Suprapubic skin (tissue), 4 donors: Measurements from ENCODE around the gene PPP2R5A. TPM values are rescaled to one million over a fixed set of nuclear protein-coding genes. Genes with fewer than 3 reads are reported as not detected.

Experiments used
- DNase-seq, 2 donors: peaks; one replicate each; pipeline ENCODE4 v3.0.0-alpha.2; 2019; ENCODE audit warnings: low spot score in 2 of 2
- H3K27ac ChIP-seq: fragments of 200-600 bp; sonication (generic); one replicate; pipeline ENCODE4 v1.5.1; 2019
- H3K27me3 ChIP-seq: fragments of 200-600 bp; sonication (generic); one replicate; pipeline ENCODE4 v1.5.1; 2019
- H3K36me3 ChIP-seq: fragments of 200-600 bp; sonication (generic); one replicate; pipeline ENCODE4 v1.5.1; 2019
- H3K4me1 ChIP-seq: fragments of 200-600 bp; sonication (generic); one replicate; pipeline ENCODE4 v1.5.1; 2019
- H3K4me3 ChIP-seq: fragments of 200-600 bp; sonication (generic); one replicate; pipeline ENCODE4 v1.5.1; 2019; ENCODE audit warnings: mild to moderate bottlenecking
- H3K9me3 ChIP-seq: fragments of 200-600 bp; sonication (generic); one replicate; pipeline ENCODE4 v1.5.1; 2019
- CTCF ChIP-seq, 2 donors: fragments of 200-600 bp in 1 of 2; fragments of 450-650 bp in 1 of 2; sonication (generic) in 1 of 2; IDR thresholded peaks; one replicate each; pipeline ENCODE4 v1.5.1; 2016 to 2019; ENCODE audit warnings: antibody characterized with exemption in 2 of 2, mild to moderate bottlenecking in 1 of 2, moderate library complexity in 1 of 2
- EP300 ChIP-seq: sonication (generic); formaldehyde crosslinking; IDR thresholded peaks from one replicate; pipeline ENCODE4 v1.6.1; 2017; ENCODE audit warnings: antibody characterized with exemption
- POLR2A ChIP-seq, 2 donors: fragments of 450-650 bp; IDR thresholded peaks; one replicate each; pipeline ENCODE4 v1.6.1; 2017; ENCODE audit warnings: antibody characterized with exemption in 2 of 2, mild to moderate bottlenecking in 2 of 2, moderate library complexity in 2 of 2
- POLR2AphosphoS5 ChIP-seq, 3 donors: sonication (generic); formaldehyde crosslinking; IDR thresholded peaks; one replicate each; pipeline ENCODE4 v1.6.1; 2017; ENCODE audit warnings: antibody characterized with exemption in 3 of 3
- WGBS: methylation state at CpG from one replicate; pipeline ENCODE4 v1.1.5; 2018; 5-methylcytosine and 5-hydroxymethylcytosine counted together
- total RNA-seq, 4 donors: library from RNA; depleted of rRNA; stranded (reverse); fragments of >200 nt; gene quantifications; one replicate each; pipeline ENCODE4 v1.1.0, GENCODE V29; 2016

Gene PPP2R5A
- total RNA-seq, 4 donors from 2014 or later, result 44.6 to 58.2 (median 50.5) TPM

GRCh38 chr1:212359794-212360479, 74.7 kb downstream of the PPP2R5A start:
- TF ChIP-seq EP300 (no peak), POLR2A (IDR thresholded peaks at IDR 0.05) (no peak), CTCF (IDR thresholded peaks at IDR 0.05) (no peak), POLR2AphosphoS5 (IDR thresholded peaks at IDR 0.05) (no peak)
- no peak for DNase-seq
- Histone ChIP-seq H3K4me3 (no peak overlapping the region), H3K27me3 (no peaks in the 10 kb centered on the region), H3K27ac (no peak overlapping the region), H3K36me3 (peaks cover 67% of the 10 kb centered on the region), H3K4me1 (no peaks in the 10 kb centered on the region), H3K9me3 (no peaks in the 10 kb centered on the region)
- WGBS, result 88% methylated on average over 4 of the region's 4 CpGs

- peaks cover 36% of the 10 kb centered on the region for H3K36me3 ChIP-seq
- no peak overlapping the region for H3K27ac ChIP-seq
- DNase-seq, result no peak
- H3K4me1 ChIP-seq, result peaks cover 11% of the 10 kb centered on the region
- no peaks in the 10 kb centered on the region for H3K27me3 ChIP-seq
- no peaks in the 10 kb centered on the region for H3K9me3 ChIP-seq
- H3K4me3 ChIP-seq, result no peak overlapping the region
- 75% methylated on average over 7 of the region's 7 CpGs for WGBS
- TF ChIP-seq EP300 (no peak), POLR2A (IDR thresholded peaks at IDR 0.05) (no peak), POLR2AphosphoS5 (IDR thresholded peaks at IDR 0.05) (no peak)
These were observed 79.8 kb downstream of the PPP2R5A start for GRCh38 chr1:212364985-212365384.

- TF ChIP-seq CTCF (IDR thresholded peaks at IDR 0.05) (no peak), EP300 (no peak), POLR2AphosphoS5 (IDR thresholded peaks at IDR 0.05) (no peak), POLR2A (IDR thresholded peaks at IDR 0.05) (no peak)
- WGBS, result 51% methylated on average over 5 of the region's 5 CpGs
- peaks cover 11% of the 10 kb centered on the region for H3K4me1 ChIP-seq
- no peak overlapping the region for H3K27ac ChIP-seq
- H3K36me3 ChIP-seq, result peaks cover 20% of the 10 kb centered on the region
- no peaks in the 10 kb centered on the region for H3K9me3 ChIP-seq
- H3K4me3 ChIP-seq, result no peak overlapping the region
- no peaks in the 10 kb centered on the region for H3K27me3 ChIP-seq
- no peak for DNase-seq
These were observed 81.7 kb downstream of the PPP2R5A start for GRCh38 chr1:212366901-212367300.

- TF ChIP-seq CTCF (IDR thresholded peaks at IDR 0.05) (no peak), POLR2AphosphoS5 (IDR thresholded peaks at IDR 0.05) (no peak), POLR2A (IDR thresholded peaks at IDR 0.05) (no peak), EP300 (no peak)
- peaks cover 14% of the 10 kb centered on the region for H3K36me3 ChIP-seq
- peaks cover 11% of the 10 kb centered on the region for H3K4me1 ChIP-seq
- no peak overlapping the region for H3K4me3 ChIP-seq
- H3K27ac ChIP-seq, result no peak overlapping the region
- WGBS, result 94% methylated on average over 2 of the region's 2 CpGs
- no peaks in the 10 kb centered on the region for H3K9me3 ChIP-seq
- no peaks in the 10 kb centered on the region for H3K27me3 ChIP-seq
- DNase-seq, result no peak
These were observed 82.4 kb downstream of the PPP2R5A start for GRCh38 chr1:212367474-212368072.

- DNase-seq, result no peak
- H3K4me1 ChIP-seq, result peaks cover 11% of the 10 kb centered on the region
- 58% methylated on average over 3 of the region's 3 CpGs for WGBS
- no peaks in the 10 kb centered on the region for H3K9me3 ChIP-seq
- no peak overlapping the region for H3K4me3 ChIP-seq
- peak; percentile 65 to 80 for TF ChIP-seq CTCF (IDR thresholded peaks at IDR 0.05)
- TF ChIP-seq EP300, result no peak
- TF ChIP-seq POLR2A (IDR thresholded peaks at IDR 0.05), result no peak
- no peak overlapping the region for H3K27ac ChIP-seq
- H3K36me3 ChIP-seq, result peaks cover 11% of the 10 kb centered on the region
- no peaks in the 10 kb centered on the region for H3K27me3 ChIP-seq
These were observed 82.9 kb downstream of the PPP2R5A start for GRCh38 chr1:212368073-212368484.
